ENCODE measurements around the gene SUPT16H.

The SUPT16H gene

DNA sequence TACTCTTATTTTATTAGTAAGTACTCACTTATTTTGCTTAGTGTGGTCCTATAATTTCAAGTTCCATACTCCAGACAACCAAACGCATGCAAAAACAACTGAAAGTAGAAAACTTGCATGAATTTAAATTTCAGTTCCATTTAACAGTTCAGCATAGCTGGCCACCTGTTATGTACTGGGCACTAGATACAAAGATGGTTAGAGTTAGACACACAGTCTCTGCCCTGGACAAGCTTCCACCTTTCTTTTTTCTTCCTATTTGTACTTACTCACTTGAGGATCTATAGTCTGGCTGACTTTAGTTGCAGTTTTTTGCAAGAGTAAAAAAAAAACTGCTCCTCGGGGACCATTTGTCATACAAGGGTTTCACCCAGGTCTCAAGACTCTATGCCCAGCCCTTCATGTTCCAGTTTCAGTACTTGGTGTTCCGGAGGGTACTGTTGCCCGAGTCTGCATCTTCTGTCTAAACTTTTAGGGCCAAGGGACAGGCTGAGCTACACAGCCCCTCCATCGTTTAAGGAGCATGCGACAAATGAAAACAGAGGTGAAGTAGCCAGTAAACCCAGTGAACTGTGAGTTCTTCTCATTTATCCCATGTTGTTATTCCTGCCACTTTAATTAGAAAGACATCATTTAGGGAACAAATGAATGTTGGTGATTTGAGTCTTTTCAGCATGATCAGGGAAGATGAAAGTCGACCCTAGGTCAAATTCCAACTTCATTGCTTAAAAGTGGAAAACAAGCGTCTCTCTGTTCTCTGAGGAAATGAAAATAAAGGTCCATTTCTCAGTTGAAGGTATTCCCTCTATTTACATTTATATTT lies 81.6 kb downstream of the SUPT16H start:
- TF ChIP-seq, protein P1, sequence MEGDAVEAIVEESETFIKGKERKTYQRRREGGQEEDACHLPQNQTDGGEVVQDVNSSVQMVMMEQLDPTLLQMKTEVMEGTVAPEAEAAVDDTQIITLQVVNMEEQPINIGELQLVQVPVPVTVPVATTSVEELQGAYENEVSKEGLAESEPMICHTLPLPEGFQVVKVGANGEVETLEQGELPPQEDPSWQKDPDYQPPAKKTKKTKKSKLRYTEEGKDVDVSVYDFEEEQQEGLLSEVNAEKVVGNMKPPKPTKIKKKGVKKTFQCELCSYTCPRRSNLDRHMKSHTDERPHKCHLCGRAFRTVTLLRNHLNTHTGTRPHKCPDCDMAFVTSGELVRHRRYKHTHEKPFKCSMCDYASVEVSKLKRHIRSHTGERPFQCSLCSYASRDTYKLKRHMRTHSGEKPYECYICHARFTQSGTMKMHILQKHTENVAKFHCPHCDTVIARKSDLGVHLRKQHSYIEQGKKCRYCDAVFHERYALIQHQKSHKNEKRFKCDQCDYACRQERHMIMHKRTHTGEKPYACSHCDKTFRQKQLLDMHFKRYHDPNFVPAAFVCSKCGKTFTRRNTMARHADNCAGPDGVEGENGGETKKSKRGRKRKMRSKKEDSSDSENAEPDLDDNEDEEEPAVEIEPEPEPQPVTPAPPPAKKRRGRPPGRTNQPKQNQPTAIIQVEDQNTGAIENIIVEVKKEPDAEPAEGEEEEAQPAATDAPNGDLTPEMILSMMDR (IDR thresholded peaks at IDR 0.05; ENCODE audit: low read depth, low read length): no peak
- no peak for DNase-seq (ENCODE audit: extremely low read depth, low read depth)
